Skeletal muscle satellite cell (primary cell): ENCODE results near the gene BSG.
A peak's percentile ranks its signal among the peaks of the same experiment; 100 is the strongest.
"Not testable (repeated sequence)": the region's sequence is repeated elsewhere in the genome, so short reads cannot be mapped to it uniquely, and the experiment has no call there.

Experiments
- H3K27me3 ChIP-seq: 2 replicates; pipeline ENCODE4 v1.7.0; 2013; ENCODE audit warnings: low read length; ENCODE audit not compliant: control insufficient read depth, insufficient read depth
- H3K36me3 ChIP-seq: 2 replicates; pipeline ENCODE4 v1.7.0; 2013; ENCODE audit warnings: mild to moderate bottlenecking, control low read depth, low read length; ENCODE audit not compliant: insufficient read depth
- H3K4me1 ChIP-seq: 2 replicates; pipeline ENCODE4 v1.7.0; 2013; ENCODE audit warnings: low read length; ENCODE audit not compliant: control insufficient read depth, insufficient read depth
- H3K4me2 ChIP-seq: 2 replicates; pipeline ENCODE4 v1.7.0; 2013; ENCODE audit warnings: mild to moderate bottlenecking, low read length
- H3K4me3 ChIP-seq: 2 replicates; pipeline ENCODE4 v1.7.0; 2013; ENCODE audit warnings: low read length
- H3K9ac ChIP-seq: 2 replicates; pipeline ENCODE4 v1.7.0; 2013; ENCODE audit warnings: mild to moderate bottlenecking, low read depth, low read length, moderate library complexity
- H3K9me3 ChIP-seq: replicated peaks from 2 replicates; pipeline ENCODE4 v1.7.0; 2013; ENCODE audit warnings: mild to moderate bottlenecking, control low read depth, low read length

BSG gene

DNA sequence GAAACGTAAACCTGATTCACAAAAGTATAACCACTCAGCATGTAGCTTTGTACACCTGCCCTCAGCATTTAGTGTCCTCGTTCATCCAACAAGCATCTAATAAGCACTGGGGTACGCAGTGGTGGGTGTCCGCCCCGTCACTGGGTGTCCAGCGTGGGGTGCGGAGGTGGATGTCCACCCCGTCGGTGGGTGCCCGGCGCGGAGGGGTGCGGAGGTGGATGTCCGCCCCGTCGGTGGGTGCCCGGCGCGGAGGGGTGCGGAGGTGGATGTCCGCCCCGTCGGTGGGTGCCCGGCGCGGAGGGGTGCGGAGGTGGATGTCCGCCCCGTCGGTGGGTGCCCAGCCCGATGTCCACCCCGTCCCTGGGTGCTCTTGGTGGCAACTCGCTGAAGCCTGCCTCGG is 12.8 kb downstream of the BSG start:
- Histone ChIP-seq H3K36me3 (peaks cover 25% of the 10 kb centered on the region), H3K27me3 (peaks cover 13% of the 10 kb centered on the region), H3K4me1 (peaks cover 37% of the 10 kb centered on the region)
- H3K9ac ChIP-seq, H3K4me2 ChIP-seq, H3K4me3 ChIP-seq, H3K9me3 ChIP-seq: not testable (repeated sequence)

- Histone ChIP-seq H3K4me2 (no peak overlapping the region), H3K4me1 (peaks cover 42% of the 10 kb centered on the region), H3K27me3 (peaks cover 13% of the 10 kb centered on the region), H3K36me3 (peaks cover 25% of the 10 kb centered on the region), H3K9me3 (no peaks in the 10 kb centered on the region), H3K4me3 (no peak overlapping the region), H3K9ac (no peak overlapping the region)
Measured at GRCh38 chr19:585551-586110, 13.2 kb downstream of the BSG start.

DNA sequence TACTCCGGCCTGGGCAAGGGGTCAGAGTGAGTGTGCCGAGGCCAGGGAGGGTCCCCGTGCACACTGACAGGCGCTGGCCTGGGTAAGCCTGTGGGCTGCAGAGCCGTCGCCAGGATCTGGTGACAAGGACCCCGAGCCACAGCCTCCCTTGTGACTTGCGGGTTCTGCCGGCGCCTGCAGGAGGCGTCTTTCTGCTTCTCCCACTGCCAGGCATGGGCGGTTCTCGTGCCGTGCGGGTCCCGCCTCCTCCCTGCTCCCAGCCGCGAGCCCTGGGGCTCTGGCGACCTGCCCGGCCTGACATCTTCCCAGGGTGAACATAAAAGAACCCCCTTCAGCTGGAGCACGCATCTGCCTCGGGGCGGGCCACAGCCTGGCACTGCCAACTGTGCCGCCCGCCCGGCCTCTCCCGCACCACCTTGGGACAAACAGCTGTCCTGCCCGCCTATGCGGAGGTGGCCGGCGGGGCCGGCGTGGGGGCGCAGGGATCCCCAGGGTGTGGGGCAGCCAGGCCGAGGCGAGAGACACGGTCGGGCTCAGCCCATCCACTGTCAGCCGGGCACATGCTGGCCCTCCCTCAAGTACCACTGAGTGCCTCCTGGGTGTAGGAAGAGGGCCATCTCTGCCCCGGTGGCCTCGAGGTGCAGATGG is 15.8 kb downstream of the BSG start:
- no peak overlapping the region for H3K4me3 ChIP-seq
- no peak overlapping the region for H3K9ac ChIP-seq
- peaks cover 32% of the 10 kb centered on the region for H3K27me3 ChIP-seq
- H3K4me1 ChIP-seq: peaks cover 36% of the 10 kb centered on the region
- peaks cover 7% of the 10 kb centered on the region for H3K36me3 ChIP-seq
- H3K4me2 ChIP-seq: peak overlapping the region; percentile 61
- H3K9me3 ChIP-seq: no peaks in the 10 kb centered on the region

DNA sequence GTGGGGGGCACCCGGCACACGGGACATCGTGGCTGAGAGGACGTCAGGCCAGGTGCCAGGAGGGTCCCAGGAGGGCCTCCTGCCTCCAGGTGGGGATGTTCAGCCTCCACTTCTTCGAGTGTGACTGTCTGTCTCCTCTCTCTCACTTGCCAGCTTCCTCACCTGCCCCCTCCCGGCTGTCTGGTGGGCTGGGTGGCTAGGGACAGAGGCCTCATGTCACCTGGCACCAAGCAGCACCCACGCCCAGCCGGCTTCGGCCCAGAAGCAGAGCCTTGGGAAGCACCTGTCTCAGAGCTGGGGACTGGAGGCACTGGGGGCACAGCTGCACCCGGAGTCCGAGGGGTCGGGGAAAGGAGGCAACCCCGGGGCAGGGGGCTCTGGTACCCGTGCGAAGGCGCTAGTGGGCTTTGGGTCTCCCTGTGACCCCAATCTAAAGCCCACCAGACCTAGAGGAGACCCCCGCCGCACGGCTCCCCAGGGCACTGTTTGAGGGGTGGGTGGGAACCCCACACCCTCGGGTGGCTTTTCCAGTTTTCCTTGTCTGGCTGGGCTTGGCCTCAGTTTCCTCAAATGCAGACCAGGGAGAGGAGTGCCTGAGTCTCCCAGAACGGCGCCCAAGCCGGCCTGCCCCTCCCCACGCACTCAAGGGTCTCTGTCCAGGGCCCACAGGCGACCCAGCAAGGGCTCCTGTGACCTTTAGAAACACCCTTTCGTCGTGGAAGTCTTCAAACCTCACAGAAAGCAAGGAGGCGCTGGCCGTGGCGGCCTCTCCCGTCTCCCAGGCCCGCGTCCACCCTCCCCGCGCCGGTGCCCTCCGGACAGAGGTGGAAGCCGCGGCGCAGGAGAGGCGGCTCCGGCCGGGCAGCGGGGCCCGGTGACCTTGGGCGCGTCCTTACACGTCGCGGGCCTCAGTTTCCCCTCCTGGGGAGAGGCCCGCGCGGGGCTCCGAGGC is 16.6 kb downstream of the BSG start:
- peaks cover 38% of the 10 kb centered on the region for H3K27me3 ChIP-seq
- H3K9me3 ChIP-seq: no peaks in the 10 kb centered on the region
- H3K9ac ChIP-seq: no peak overlapping the region
- no peaks in the 10 kb centered on the region for H3K36me3 ChIP-seq
- H3K4me2 ChIP-seq: peak overlapping the region; percentile 61
- peaks cover 29% of the 10 kb centered on the region for H3K4me1 ChIP-seq
- no peak overlapping the region for H3K4me3 ChIP-seq

DNA sequence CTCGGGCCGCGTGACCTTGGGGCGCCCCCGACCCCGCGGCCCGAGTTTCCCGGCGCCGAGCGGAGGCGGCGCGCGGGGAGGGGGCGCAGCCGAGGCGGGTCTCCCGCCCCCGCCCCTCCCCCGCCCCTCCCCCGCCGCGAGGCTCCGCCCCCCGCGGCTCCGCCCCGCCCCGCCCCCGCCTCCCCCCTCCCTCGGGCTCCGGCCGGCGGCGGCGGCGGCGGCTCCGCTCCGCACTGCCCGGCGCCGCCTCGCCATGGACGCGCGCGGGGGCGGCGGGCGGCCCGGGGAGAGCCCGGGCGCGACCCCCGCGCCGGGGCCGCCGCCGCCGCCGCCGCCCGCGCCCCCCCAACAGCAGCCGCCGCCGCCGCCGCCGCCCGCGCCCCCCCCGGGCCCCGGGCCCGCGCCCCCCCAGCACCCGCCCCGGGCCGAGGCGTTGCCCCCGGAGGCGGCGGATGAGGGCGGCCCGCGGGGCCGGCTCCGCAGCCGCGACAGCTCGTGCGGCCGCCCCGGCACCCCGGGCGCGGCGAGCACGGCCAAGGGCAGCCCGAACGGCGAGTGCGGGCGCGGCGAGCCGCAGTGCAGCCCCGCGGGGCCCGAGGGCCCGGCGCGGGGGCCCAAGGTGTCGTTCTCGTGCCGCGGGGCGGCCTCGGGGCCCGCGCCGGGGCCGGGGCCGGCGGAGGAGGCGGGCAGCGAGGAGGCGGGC is 17.4 kb downstream of the BSG start, which contains the start of gene HCN2:
Gene HCN2 (plus strand): TSS at position 189 of the 703 bp plus-strand sequence. CDS start 65 bp downstream, at position 254.
- Histone ChIP-seq H3K36me3 (no peaks in the 10 kb centered on the region), H3K4me1 (peaks cover 26% of the 10 kb centered on the region), H3K4me2 (peak within 1 kb of the TSS; percentile 69), H3K9me3 (no peaks in the 10 kb centered on the region), H3K4me3 (peak within 1 kb of the TSS; percentile 55), H3K27me3 (peaks cover 42% of the 10 kb centered on the region), H3K9ac (no peak within 1 kb of the TSS)

GRCh38 chr19:590396-590745 is 18.0 kb downstream of the BSG start:
- Histone ChIP-seq H3K27me3 (peaks cover 46% of the 10 kb centered on the region), H3K4me3 (peak overlapping the region; percentile 55), H3K9me3 (no peaks in the 10 kb centered on the region), H3K4me1 (peaks cover 26% of the 10 kb centered on the region), H3K9ac (no peak overlapping the region), H3K36me3 (no peaks in the 10 kb centered on the region), H3K4me2 (peak overlapping the region; percentile 69)

DNA sequence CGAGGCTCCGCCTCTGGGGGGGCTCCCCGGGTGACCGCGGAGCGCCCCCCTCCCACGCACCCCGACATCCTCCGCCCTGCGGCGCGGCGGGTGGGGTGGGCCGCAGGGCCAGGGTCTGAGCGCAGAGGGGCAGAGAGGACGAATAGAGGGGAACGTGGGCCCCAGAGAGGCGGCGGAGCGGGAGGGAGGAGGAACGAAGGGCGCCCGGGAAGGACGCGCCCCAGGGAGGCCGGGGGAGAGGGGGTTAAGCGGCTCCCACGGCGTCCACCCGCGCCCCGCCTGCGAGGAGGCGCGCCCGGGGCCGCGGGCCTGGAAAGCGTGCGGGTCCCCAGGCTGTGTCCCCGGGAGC is 18.3 kb downstream of the BSG start:
- Histone ChIP-seq H3K36me3 (no peaks in the 10 kb centered on the region), H3K9me3 (no peaks in the 10 kb centered on the region), H3K27me3 (peaks cover 50% of the 10 kb centered on the region), H3K4me3 (no peak overlapping the region), H3K4me1 (peaks cover 26% of the 10 kb centered on the region), H3K4me2 (peak overlapping the region; percentile 69), H3K9ac (no peak overlapping the region)

GRCh38 chr19:591099-591958 is 18.9 kb downstream of the BSG start:
- no peak overlapping the region for H3K9ac ChIP-seq
- peaks cover 26% of the 10 kb centered on the region for H3K4me1 ChIP-seq
- H3K27me3 ChIP-seq: peaks cover 56% of the 10 kb centered on the region
- no peaks in the 10 kb centered on the region for H3K36me3 ChIP-seq
- no peak overlapping the region for H3K4me3 ChIP-seq
- no peaks in the 10 kb centered on the region for H3K9me3 ChIP-seq
- peak overlapping the region; percentile 69 for H3K4me2 ChIP-seq

GRCh38 chr19:592101-592500 is 19.7 kb downstream of the BSG start:
- Histone ChIP-seq H3K4me3 (no peak overlapping the region), H3K9me3 (no peaks in the 10 kb centered on the region), H3K36me3 (no peaks in the 10 kb centered on the region), H3K9ac (no peak overlapping the region), H3K27me3 (peaks cover 58% of the 10 kb centered on the region), H3K4me2 (no peak overlapping the region), H3K4me1 (peaks cover 22% of the 10 kb centered on the region)

DNA sequence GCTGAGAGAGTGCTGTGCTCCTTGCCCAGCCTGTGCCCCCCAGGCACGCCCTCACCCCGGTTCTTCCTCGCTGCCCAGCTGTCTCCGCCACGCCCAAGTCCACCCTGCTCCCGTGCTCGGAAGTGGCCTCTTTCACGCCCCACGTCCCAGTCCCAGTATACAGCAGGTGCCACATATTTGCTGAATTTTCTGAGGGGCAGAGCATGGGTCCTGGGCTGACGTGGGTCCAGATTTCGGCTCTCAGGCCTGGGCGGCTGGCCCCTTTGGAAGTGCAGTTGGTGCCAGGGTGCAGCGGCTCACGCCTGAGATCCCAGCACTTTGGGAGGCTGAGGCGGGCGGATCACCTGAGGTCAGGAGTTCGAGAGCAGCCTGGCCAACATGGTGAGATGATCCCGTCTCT is 20.7 kb downstream of the BSG start:
- Histone ChIP-seq H3K4me3 (no peak overlapping the region), H3K36me3 (no peaks in the 10 kb centered on the region), H3K9me3 (no peaks in the 10 kb centered on the region), H3K9ac (no peak overlapping the region), H3K4me2 (no peak overlapping the region), H3K4me1 (peaks cover 17% of the 10 kb centered on the region), H3K27me3 (peaks cover 58% of the 10 kb centered on the region)
